Activated naive CD8-positive, alpha-beta T cell treated with anti-CD3 and anti-CD28 coated beads, Interleukin-2, amount 10 ng/mL, durations not matched to agents 7 days and 5 days (primary cell): ENCODE measurements around the gene CYB561A3. TPM values are rescaled to one million over a fixed set of nuclear protein-coding genes. Genes with fewer than 3 reads are reported as not detected.

Source experiments
- ATAC-seq: fragments of 150-1000 bp; cut with Tn5 transposase; one replicate; pipeline ENCODE4 v1.10.0; 2021; ENCODE audit warnings: low read depth, moderate library complexity
- POLR2A ChIA-PET: fragments of 350-600 bp; sonication (Branson Sonifier 250); formaldehyde crosslinking; loops from one replicate; lab custom pipeline; 2021; ENCODE audit warnings: antibody characterized with exemption; lab: Charles Lee
- DNase-seq: peaks from one replicate; pipeline ENCODE4 v3.0.0; 2021
- H3K27ac Mint-ChIP-seq: one replicate; pipeline ENCODE4 v1.8.0; 2022; ENCODE audit warnings: mild to moderate bottlenecking, mixed read lengths
- H3K27me3 Mint-ChIP-seq: one replicate; pipeline ENCODE4 v1.8.0; 2022; ENCODE audit warnings: mild to moderate bottlenecking, moderate library complexity, mixed read lengths
- H3K36me3 Mint-ChIP-seq: one replicate; pipeline ENCODE4 v1.8.0; 2021; ENCODE audit warnings: mild to moderate bottlenecking, mixed read lengths
- H3K4me1 Mint-ChIP-seq: one replicate; pipeline ENCODE4 v1.8.0; 2021; ENCODE audit warnings: mixed read lengths
- H3K4me3 Mint-ChIP-seq: one replicate; pipeline ENCODE4 v1.8.0; 2022; ENCODE audit warnings: mild to moderate bottlenecking, moderate library complexity, mixed read lengths
- H3K9me3 Mint-ChIP-seq: one replicate; pipeline ENCODE4 v1.8.0; 2021; ENCODE audit warnings: mixed read lengths
- total RNA-seq, 2 experiments: library from RNA; stranded (reverse); gene quantifications; one replicate each; pipeline ENCODE4 v1.2.3, GENCODE V29; 2021

Gene CYB561A3
- total RNA-seq, 2 experiments from 2014 or later, result 43.6 to 44.7 TPM

GRCh38 chr11:61361237-61361740, 393 bp downstream of the CYB561A3 start:
- H3K27me3 Mint-ChIP-seq, result no peaks in the 10 kb centered on the region
- DNase-seq (no peak), ATAC-seq (no peak)
- H3K4me1 Mint-ChIP-seq, result peaks cover 36% of the 10 kb centered on the region
- H3K36me3 Mint-ChIP-seq, result peaks cover 4% of the 10 kb centered on the region
- POLR2A ChIA-PET, result interaction anchor here (1.1 to 3.7 kb wide), 13 partner anchors 10 to 68 kb away, joined by 3 to 36 read pairs (median 11); partner anchors contain the start of genes CPSF7, DDB1, SDHAF2 and TKFC
- H3K27ac Mint-ChIP-seq, result peak overlapping the region; percentile 94
- no peaks in the 10 kb centered on the region for H3K9me3 Mint-ChIP-seq
- peak overlapping the region; percentile 95 for H3K4me3 Mint-ChIP-seq

GRCh38 chr11:61359516-61359915, 2.2 kb downstream of the CYB561A3 start:
- Mint-ChIP-seq H3K27me3 (no peaks in the 10 kb centered on the region), H3K27ac (peak overlapping the region; percentile 12), H3K4me1 (peaks cover 34% of the 10 kb centered on the region), H3K9me3 (no peaks in the 10 kb centered on the region), H3K4me3 (no peak overlapping the region), H3K36me3 (peaks cover 6% of the 10 kb centered on the region)
- DNase-seq (no peak), ATAC-seq (no peak)
- POLR2A ChIA-PET, result no interaction called here

GRCh38 chr11:61358566-61358965, 3.1 kb downstream of the CYB561A3 start:
- Mint-ChIP-seq H3K36me3 (peaks cover 5% of the 10 kb centered on the region), H3K27ac (no peak overlapping the region), H3K9me3 (no peaks in the 10 kb centered on the region), H3K27me3 (no peaks in the 10 kb centered on the region), H3K4me3 (no peak overlapping the region), H3K4me1 (peaks cover 30% of the 10 kb centered on the region)
- ATAC-seq, result no peak
- DNase-seq, result no peak
- POLR2A ChIA-PET, result no interaction called here

- Mint-ChIP-seq H3K27me3 (no peaks in the 10 kb centered on the region), H3K27ac (no peak overlapping the region)
- POLR2A ChIA-PET, result no interaction called here
Observed at GRCh38 chr11:61357894-61358239, 3.8 kb downstream of the CYB561A3 start.

GRCh38 chr11:61357233-61357893, 4.3 kb downstream of the CYB561A3 start:
- no peak for ATAC-seq

More at GRCh38 chr11:61357894-61358239, 3.8 kb downstream of the CYB561A3 start:
- Mint-ChIP-seq H3K4me3 (no peak overlapping the region), H3K9me3 (no peaks in the 10 kb centered on the region), H3K36me3 (peaks cover 10% of the 10 kb centered on the region), H3K4me1 (peaks cover 27% of the 10 kb centered on the region)
- no peak for DNase-seq
- no peak for ATAC-seq

GRCh38 chr11:61356706-61357105, 5.0 kb downstream of the CYB561A3 start:
- POLR2A ChIA-PET, result no interaction called here
- Mint-ChIP-seq H3K9me3 (no peaks in the 10 kb centered on the region), H3K4me3 (no peak overlapping the region), H3K27ac (no peak overlapping the region), H3K36me3 (peaks cover 14% of the 10 kb centered on the region), H3K27me3 (no peaks in the 10 kb centered on the region), H3K4me1 (peaks cover 25% of the 10 kb centered on the region)
- ATAC-seq (no peak), DNase-seq (no peak)

More at GRCh38 chr11:61357233-61357893, 4.3 kb downstream of the CYB561A3 start:
- POLR2A ChIA-PET, result no interaction called here
- no peak for DNase-seq
- Mint-ChIP-seq H3K9me3 (no peaks in the 10 kb centered on the region), H3K36me3 (peaks cover 14% of the 10 kb centered on the region), H3K4me3 (no peak overlapping the region), H3K27ac (peak overlapping the region; percentile 47), H3K27me3 (no peaks in the 10 kb centered on the region), H3K4me1 (peaks cover 25% of the 10 kb centered on the region)

- Mint-ChIP-seq H3K36me3 (peaks cover 17% of the 10 kb centered on the region), H3K4me1 (peaks cover 10% of the 10 kb centered on the region), H3K27ac (no peak overlapping the region), H3K9me3 (no peaks in the 10 kb centered on the region), H3K4me3 (no peak overlapping the region), H3K27me3 (no peaks in the 10 kb centered on the region)
- DNase-seq (no peak), ATAC-seq (no peak)
- POLR2A ChIA-PET, result interaction anchor here (0.8 kb wide), 1 partner anchor 12 kb away, joined by 3 read pairs; no protein-coding TSS in a partner anchor
Observed at GRCh38 chr11:61354208-61354607, 7.5 kb downstream of the CYB561A3 start.

GRCh38 chr11:61353131-61354067, 8.3 kb downstream of the CYB561A3 start:
- Mint-ChIP-seq H3K36me3 (peaks cover 17% of the 10 kb centered on the region), H3K4me1 (peaks cover 7% of the 10 kb centered on the region), H3K4me3 (no peak overlapping the region), H3K27me3 (no peaks in the 10 kb centered on the region), H3K27ac (peak overlapping the region; percentile 48), H3K9me3 (no peaks in the 10 kb centered on the region)
- DNase-seq, result no peak
- POLR2A ChIA-PET, result interaction anchor here (0.8 kb wide), 1 partner anchor 12 kb away, joined by 3 read pairs; no protein-coding TSS in a partner anchor
- no peak for ATAC-seq

GRCh38 chr11:61352038-61352437, 9.6 kb downstream of the CYB561A3 start:
- H3K4me1 Mint-ChIP-seq, result peaks cover 5% of the 10 kb centered on the region
- H3K27ac Mint-ChIP-seq, result no peak overlapping the region
- no peaks in the 10 kb centered on the region for H3K9me3 Mint-ChIP-seq
- H3K4me3 Mint-ChIP-seq, result no peak overlapping the region
- DNase-seq (no peak), ATAC-seq (no peak)
- peaks cover 17% of the 10 kb centered on the region for H3K36me3 Mint-ChIP-seq
- POLR2A ChIA-PET, result interaction anchor here (1.5 kb wide), 1 partner anchor 10 kb away, joined by 4 read pairs; the partner anchor contains the start of gene TMEM138
- H3K27me3 Mint-ChIP-seq, result no peaks in the 10 kb centered on the region

GRCh38 chr11:61350803-61351202, 10.9 kb downstream of the CYB561A3 start:
- Mint-ChIP-seq H3K27me3 (no peaks in the 10 kb centered on the region), H3K4me1 (peaks cover 10% of the 10 kb centered on the region), H3K27ac (no peak overlapping the region), H3K36me3 (peaks cover 13% of the 10 kb centered on the region), H3K4me3 (no peak overlapping the region), H3K9me3 (no peaks in the 10 kb centered on the region)
- POLR2A ChIA-PET, result no interaction called here
- DNase-seq (no peak), ATAC-seq (no peak)

GRCh38 chr11:61350336-61350735, 11.3 kb downstream of the CYB561A3 start:
- H3K36me3 Mint-ChIP-seq, result peaks cover 13% of the 10 kb centered on the region
- peaks cover 10% of the 10 kb centered on the region for H3K4me1 Mint-ChIP-seq
- H3K27me3 Mint-ChIP-seq, result no peaks in the 10 kb centered on the region
- ATAC-seq, result no peak
- H3K4me3 Mint-ChIP-seq, result no peak overlapping the region
- no peak overlapping the region for H3K27ac Mint-ChIP-seq
- POLR2A ChIA-PET, result no interaction called here
- H3K9me3 Mint-ChIP-seq, result no peaks in the 10 kb centered on the region
- no peak for DNase-seq

- POLR2A ChIA-PET, result no interaction called here
- no peak overlapping the region for H3K27ac Mint-ChIP-seq
- no peak for ATAC-seq
Observed at GRCh38 chr11:61349916-61350315, 11.8 kb downstream of the CYB561A3 start.

GRCh38 chr11:61349189-61349751, 12.4 kb downstream of the CYB561A3 start:
- Mint-ChIP-seq H3K36me3 (peaks cover 13% of the 10 kb centered on the region), H3K9me3 (no peaks in the 10 kb centered on the region), H3K27me3 (no peaks in the 10 kb centered on the region), H3K4me1 (peaks cover 10% of the 10 kb centered on the region), H3K4me3 (no peak overlapping the region), H3K27ac (no peak overlapping the region)
- DNase-seq (no peak), ATAC-seq (no peak)
- POLR2A ChIA-PET, result no interaction called here

More at GRCh38 chr11:61349916-61350315, 11.8 kb downstream of the CYB561A3 start:
- H3K4me3 Mint-ChIP-seq, result no peak overlapping the region
- H3K27me3 Mint-ChIP-seq, result no peaks in the 10 kb centered on the region
- H3K4me1 Mint-ChIP-seq, result peaks cover 10% of the 10 kb centered on the region
- no peaks in the 10 kb centered on the region for H3K9me3 Mint-ChIP-seq
- DNase-seq, result no peak
- peaks cover 13% of the 10 kb centered on the region for H3K36me3 Mint-ChIP-seq
